OCI-M2 (cell line): ENCODE results near the gene DUS2.
"Not testable (repeated sequence)": the region's sequence is repeated elsewhere in the genome, so short reads cannot be mapped to it uniquely, and the experiment has no call there.

Source experiments
- DNase-seq: peaks from one replicate; lab custom pipeline; 2025; ENCODE audit not compliant: unreplicated experiment; lab: John Stamatoyannopoulos, UW

Gene DUS2

DNA sequence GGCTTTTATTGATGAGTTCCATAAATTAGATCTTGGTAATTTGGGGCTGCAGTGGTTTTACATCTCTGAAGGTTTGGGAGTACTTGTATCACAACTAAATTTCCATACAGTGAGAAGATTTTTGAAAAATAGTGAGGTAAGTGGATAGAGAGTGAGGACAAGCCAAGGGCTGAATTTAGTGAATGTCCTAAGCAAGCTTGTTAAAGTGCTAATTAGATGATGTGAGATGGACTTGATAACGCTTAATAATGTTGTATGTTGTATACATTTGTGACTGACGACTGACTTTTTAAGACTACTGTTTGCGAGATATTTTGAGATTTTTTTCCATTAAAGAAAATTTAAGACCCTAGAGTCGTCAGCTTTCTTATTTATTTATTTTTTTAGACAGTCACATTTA lies 66.0 kb downstream of the DUS2 start:
- DNase-seq = no peak

DNA sequence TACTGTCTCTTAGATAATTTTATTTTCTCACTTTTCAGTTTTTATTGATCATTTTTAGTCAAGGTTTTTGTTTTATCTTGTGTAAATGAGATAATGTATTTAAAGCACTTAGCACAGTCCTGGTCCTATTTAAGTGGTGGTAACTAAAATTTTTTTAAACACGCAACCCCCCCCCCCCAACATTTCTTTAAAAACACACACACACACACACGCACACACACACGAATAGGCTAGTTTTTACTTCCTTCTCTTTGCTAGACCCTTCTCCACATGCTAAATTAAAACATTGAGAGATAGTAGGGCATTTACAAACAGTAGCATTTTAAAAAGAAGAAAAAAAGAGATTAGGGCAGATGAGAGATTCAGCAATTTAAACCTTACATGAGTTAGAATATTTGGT lies 67.0 kb downstream of the DUS2 start:
- no peak for DNase-seq

DNA sequence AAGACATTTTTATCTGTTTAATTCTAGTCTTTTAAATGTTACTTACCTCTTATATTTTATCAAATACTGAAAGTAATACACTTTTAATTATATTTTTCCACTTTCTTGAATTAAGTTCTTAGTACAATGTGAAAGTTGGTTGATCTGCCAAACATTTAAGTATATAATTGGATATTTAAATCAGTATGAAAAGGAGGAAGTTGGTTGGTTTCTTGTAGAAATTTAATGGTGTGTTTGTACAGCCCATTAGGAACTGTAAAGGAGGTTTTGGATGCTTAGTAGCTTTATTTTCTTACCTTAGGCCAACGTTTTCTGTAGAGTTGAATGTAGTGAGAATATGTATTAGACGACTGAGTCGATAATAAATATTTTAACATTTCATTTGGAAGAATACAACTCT lies 67.4 kb downstream of the DUS2 start:
- DNase-seq = no peak

DNA sequence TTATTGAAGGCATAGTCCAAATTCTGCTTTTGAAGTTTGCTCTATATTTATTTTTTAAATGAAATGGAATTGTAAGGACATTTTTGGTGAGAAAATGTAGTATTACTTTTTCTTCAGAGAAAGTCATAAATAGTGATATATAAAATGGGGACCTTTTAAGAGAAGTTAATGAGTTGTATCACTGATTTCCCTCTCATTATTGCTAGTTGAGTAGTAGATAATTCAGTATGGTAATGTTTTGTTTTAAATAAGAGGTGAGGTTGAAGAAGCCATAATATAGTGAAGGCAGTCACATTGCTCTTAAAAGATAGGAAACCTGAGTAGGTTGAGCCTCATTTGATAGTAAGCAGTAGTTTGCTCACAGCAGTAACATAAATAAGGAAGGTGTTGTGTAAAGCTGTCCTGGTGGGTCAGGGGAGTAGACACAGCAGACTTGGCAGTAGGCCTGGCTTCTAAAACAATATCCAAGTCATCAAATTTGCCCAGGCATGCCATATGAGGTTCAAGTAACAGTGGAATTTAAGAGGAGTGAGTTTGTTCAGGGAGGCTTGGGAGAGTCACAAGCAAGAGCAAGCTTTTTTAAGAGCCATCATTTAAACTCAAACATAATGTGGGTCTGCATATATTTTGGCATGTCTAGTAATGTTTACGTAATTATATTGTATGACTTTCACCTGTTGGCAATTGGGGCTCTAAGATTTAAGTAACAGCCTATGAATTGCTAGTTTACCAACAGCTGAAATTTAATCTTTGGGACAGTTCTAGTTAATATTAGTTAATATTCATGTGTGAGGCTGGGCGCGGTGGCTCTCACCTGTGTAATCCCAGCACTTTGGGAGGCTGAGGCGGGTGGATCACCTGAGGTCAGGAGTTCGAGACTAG lies 68.5 kb downstream of the DUS2 start:
- no peak for DNase-seq

DNA sequence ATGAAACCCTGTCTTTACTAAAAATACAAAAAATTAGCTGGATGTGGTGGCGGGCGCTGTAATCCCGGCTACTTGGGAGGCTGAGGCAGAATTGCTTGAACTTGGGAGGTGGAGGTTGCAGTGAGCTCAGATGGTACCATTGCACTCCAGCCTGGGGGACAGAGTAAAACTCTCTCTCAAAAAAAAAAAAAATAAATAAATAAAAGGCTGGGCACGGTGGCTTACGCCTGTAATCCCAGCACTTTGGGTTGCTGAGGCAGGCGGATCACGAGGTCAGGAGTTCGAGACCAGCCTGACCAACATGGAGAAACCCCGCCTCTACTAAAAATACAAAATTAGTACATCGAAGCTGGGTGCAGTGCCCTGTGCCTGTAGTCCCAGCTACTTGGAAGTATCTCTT lies 69.2 kb downstream of the DUS2 start:
- not testable (repeated sequence) for DNase-seq

DNA sequence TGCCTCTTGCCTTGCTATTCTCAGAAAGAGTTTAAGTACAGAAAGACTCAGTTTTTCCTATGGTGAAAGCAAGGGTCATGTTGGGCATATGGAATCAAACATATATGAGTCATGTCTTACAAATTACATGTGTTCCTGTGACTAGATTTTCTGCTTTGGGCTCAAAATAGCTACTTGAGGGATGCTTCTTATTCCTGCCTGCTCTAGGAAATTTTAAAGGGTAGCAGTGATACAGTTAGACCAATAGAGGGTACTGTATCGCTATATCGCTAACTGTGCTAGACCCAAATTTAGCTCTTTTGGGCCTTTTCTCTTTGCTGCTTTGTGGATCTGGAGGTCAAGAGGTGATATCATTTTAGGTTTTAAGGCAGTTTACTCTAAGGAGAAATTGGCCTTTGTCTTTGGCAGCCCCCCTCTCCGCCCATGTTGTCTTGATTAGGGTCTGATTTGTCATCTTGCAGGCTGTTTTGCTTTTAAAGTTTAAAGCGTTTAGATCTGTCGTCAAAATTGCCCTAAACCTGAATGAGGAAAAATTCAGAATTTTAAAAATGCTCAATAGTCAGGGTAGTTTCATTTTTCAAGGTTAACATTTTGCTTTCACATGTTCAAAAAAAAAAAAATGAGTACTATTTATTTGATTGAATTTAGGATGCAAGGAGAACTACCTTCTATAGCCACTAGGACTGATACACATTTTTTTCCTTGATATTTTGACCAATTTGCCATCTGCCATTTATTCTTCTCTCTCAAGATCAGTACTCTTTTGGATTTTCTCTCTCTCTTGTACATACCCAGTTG lies 70.9 kb downstream of the DUS2 start:
- DNase-seq = no peak

DNA sequence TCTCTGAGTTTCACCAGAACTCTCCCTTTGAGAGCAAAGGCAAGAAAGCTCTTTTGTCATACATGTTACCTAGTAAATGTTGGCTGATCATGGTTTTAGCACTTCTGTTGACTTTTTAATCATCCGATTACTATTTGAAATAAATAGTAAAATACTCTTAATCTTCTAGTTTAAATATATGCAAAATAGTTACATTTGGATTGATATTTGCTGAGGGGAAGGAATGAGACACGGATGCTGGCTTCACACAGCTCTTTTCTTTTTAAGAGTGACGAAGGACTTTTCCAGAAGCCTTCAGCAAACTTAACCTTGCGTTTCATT lies 71.5 kb downstream of the DUS2 start:
- DNase-seq = no peak

DNA sequence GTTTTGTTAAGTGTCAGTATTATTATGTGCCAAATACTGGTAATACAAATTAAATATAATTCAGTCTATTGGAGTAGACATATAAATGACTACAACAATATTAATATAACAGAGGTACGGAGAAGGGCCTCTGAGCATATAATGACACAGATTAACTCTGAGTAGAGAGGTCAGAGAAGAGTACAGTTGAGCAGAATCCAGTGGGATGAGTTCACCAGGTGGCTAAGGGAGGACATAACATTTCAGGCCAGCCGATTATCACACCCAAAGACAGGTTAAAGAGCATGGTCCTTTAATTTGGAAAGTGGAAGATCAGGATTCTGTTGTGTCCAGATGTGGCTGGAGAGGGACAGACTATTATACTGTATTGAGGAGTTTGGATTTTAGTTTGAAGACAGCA lies 73.4 kb downstream of the DUS2 start:
- no peak for DNase-seq

DNA sequence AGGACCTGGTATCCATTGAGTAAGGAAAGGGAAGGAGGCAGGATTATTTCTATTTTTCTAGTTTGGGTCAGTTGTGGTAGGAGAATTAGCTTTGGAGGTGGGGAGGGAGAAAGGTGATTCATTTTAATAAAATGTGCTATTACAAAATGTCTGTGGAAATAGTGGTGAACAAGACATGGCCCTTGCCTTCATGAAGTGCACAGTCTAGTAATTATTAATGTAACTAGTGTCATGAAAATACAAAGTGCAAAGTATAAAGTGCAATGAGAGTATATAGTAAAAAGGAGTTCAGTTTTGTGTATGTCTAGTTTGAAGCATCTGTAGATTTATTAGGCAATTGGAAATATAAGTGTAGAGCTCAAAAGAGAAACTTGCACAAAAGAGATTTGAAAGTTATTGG lies 74.0 kb downstream of the DUS2 start:
- no peak for DNase-seq

DNA sequence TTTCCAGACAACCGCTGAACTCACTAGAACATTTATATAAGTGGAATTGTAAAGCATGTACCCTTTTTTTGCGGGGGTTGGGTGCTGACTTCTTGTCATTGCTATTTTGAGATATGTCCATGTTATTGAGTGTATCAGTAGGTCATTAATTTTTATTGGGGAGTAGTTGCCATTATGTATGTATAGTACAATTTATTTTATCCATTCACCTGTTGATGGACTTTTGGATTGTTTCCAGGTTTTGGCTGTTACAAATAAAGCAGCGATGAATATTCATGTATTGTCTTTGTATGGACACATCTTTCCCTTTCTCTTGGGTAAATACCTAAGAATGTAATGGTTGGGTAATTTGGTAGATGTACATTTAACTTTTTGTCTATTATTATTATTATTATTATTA lies 74.8 kb downstream of the DUS2 start:
- DNase-seq = no peak

DNA sequence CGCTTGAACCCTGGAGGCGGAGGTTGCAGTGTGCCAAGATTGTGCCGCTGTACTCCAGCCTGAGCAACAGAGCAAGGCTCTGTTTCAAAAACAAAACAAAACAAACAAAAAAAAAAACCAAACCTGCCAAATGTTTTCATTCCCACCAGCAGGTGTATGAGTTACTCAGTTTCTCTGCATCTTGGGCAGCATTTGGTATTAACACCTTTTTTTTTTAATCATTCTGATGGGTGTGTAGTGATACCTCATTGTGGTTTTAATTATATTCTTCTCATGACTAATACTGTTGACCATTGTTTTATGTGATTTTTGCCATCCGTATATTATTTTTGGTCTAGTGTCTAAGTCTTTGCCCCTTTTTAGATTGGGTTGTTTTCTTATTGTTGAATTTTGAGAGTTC lies 77.4 kb downstream of the DUS2 start:
- no peak for DNase-seq

DNA sequence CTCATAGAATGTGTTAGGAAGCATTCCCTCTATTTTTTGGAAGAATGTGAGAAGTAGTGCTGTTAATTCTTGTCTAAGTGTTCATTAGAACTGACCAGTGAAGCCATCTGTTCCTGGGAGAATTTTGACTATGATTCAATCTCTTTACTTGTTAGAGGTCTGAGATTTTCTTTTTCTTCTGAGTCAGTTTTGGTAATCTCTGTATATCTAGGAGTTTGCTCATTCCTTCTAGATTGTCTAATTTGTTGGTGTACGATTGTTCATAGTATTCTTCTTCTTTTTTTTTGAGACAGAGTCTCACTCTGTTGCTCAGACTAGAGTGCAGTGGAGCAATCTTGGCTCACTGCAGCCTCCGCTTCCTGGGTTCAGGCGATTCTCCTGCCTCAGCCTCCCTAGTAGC lies 82.5 kb downstream of the DUS2 start:
- no peak for DNase-seq

DNA sequence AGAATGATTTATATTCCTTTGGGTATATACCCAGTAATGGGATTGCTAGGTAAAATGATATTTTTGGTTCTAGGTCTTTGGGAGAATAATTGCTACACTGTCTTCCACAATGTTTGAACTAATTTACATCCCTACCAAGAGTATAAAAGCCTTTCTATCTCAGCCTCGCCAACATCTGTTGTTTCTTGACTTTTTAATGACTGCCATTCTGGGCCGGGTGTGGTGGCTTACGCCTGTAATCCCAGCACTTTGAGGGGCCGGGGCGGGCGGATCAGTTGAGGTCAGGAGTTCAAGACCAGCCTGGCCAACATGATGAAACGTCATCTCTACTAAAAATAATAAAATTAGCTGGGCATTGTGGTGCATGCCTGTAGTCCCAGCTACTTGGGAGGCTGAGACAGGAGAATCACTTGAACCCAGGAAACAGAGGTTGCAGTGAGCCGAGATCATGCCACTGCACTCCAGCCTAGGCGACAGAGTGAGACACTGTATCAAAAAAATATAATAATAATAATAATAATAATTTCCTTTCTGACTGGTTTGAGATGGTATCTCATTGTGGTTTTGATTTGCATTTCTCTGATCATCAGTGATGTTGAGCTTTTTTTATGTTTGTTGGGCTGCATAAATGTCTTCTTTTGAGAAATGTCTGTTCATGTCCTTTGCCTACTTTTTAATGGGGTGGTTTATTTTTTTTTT lies 84.3 kb downstream of the DUS2 start:
- DNase-seq = not testable (repeated sequence)

DNA sequence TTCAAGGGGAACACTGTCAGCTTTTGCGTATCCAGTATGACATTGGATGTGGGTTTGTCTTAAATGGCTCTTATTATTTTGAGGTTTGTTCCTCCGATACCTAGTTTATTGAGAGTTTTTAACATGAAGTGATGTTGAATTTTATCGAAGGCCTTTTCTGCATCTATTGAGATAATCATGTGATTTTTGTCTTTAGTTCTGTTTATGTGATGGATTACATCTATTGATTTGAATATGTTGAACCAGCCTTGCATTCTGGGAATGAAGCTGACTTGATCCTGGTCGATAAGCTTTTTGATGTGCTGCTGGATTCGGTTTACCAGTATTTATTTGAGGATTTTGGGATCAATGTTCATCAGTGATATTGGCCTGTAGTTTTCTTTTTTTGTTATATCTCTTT lies 86.1 kb downstream of the DUS2 start:
- DNase-seq = not testable (repeated sequence)

DNA sequence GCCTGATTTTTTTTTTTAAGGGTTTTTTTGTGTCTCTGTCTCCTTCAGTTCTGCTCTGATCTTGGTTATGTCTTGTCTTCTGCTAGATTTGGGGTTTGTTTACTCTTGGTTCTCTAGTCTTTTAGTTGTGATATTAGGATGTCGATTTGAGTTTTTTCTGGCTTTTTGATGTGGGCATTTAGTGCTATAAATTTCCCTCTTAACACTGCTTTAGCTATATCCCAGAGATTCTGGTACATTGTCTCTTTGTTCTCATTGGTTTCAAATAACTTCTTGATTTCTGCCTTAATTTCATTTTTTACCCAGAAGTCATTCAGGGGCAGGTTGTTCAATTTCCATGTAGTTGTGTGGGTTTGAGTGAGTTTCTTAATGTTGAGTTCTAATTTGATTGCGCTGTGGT lies 87.5 kb downstream of the DUS2 start:
- not testable (repeated sequence) for DNase-seq

DNA sequence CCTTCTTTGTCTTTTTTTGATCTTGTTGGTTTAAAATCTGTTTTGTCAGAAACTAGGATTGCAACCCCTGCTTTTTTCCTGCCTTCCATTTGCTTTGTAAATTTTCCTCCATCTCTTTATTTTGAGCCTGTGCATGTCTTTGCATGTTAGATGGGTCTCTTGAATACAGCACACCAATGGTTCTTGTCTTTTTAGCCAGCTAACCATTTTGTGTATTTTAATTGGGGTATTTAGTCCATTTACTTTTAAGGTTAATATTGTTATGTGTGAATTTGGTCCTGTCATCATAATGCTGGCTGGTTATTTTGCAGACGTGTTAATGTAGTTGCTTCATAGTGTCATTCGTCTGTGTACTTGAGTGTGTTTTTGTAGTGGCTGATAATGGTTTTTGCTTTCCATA lies 88.3 kb downstream of the DUS2 start:
- DNase-seq = no peak

DNA sequence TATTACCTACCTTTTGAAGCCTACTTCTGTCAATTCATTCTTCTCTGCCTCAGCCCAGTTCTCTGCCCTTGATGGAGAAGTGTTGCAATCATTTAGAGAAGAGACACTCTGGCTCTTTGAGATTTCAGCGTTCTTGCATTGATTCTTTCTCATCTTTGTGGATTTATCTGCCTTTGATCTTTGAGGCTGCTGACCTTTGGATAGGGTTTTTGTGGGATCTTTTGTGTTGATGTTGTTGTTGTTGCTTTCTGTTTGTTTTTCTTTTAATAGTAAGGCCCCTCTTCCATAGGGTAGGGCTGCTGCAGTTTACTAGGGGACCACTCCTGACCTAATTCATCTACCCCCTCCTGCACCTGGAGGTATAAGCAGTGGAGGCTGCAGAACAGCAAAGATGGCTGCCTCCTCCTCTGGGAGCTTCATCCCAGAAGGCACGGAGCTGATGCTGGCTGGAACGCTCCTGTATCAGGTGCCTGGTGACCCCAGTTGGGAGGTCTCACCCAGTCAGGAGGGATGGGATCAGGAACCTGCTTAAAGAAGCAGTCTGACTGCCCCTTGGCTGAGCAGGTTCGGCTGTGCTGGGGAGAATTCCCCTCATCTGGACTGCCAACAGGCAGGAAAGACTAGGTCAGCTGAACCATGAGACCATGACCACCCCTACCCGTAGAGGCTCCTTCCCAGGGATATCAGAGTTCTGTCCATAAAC lies 90.1 kb downstream of the DUS2 start:
- DNase-seq = no peak

DNA sequence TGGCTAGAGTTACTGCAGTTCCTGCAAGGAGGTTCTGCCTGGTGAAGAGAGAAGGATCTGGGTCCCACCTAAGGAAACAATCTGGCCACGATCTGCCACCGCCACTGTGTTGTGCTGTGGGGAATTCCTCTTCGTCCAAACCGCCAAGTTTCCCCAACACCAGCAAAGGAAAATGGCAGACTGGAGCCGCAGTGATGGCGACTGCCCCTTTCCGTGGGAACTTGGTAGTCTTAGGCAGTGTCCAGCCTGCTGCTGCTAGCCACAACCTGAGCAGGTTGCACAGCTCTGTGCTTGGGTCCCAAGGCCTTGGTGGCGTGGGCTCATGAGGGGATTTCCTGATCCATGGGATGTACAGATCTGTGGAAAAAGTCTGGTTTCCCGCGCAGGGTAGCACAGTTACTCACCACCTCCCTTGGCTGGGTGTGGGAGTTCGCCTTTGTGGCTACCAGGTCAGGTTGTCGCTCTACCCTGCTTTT lies 90.7 kb downstream of the DUS2 start:
- no peak for DNase-seq

DNA sequence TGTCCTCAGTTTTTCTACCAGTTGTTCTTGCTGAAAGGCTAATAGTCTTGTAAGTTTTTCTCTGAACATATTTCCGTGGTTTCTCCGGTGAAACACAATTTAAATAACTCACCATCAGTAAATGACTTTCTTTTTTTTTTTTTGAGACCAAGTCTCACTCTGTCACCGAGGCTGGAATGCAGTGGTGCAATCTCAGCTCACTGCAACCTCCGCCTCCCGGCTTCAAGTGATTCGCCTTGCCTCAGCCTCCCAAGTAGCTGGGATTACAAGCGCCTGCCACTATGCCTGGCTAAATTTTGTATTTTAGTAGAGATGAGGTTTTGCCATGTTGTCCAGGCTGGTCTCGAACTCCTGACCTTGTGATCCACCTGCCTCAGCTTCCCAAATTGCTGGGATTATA lies 91.9 kb downstream of the DUS2 start:
- not testable (repeated sequence) for DNase-seq

DNA sequence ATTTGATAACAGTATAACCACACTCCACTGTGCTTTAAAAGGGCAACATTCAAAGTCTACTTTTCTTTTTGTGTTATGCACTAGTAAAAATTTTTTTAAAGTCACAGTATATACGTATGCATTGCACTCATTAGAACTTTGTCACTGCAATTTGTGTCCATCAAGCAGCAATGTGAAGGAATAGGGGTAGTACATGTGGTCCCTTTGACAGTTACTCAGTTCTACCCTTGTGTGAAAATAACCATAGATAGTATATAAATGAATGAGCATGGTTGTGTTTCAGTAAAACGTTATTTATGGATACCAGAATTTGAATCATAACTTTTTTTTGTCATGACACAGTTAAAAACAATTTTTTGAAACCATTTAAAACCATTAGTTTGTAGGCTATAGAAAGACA lies 92.8 kb downstream of the DUS2 start:
- DNase-seq = no peak

DNA sequence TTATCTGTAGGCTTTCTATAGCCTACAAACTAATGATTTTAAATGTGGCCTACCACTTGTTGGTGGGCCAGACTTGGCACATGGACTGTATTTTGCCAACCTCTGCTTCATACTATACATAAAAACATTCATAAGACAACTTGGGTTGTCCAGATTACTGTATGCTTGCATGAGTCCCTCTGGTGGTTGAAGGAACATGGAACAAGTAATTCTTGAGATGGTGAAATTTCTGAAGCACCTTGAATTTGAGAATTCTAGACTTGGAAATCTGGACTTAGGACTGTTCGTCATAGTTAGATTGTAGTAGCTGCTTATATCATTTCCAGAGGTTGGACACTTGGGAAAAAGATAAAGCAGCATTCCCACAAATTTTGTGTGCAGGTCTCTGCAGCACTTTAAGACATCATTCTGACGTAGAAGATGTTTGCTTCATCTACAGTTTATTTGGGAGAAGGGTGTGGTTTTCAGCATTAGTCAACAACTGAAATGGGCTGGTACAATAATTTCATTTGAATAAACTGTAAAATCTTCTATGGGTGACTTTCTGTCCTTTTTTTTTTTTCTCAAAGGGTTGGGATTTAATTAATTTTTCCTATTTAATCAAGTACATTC lies 93.3 kb downstream of the DUS2 start:
- no peak for DNase-seq
